DND-41 (cell line): ENCODE results near the gene C2orf80.
A peak's percentile ranks its signal among the peaks of the same experiment; 100 is the strongest.

ENCODE experiments used
- ATAC-seq: fragments of 200-7000 bp; cut with Tn5 transposase; 3 replicates; pipeline ENCODE4 v1.9.1; 2021; ENCODE audit warnings: low read depth; ENCODE audit not compliant: insufficient read depth
- DNase-seq: peaks from one replicate; pipeline ENCODE4 v3.0.0-alpha.2; 2020
- H2AFZ ChIP-seq: 2 replicates; pipeline ENCODE4 v1.6.0; 2012; ENCODE audit warnings: low read depth, low read length
- H3K27ac ChIP-seq: 2 replicates; pipeline ENCODE4 v1.5.1; 2012; ENCODE audit warnings: low read length, inconsistent platforms
- H3K27me3 ChIP-seq: fragments of 200-600 bp; sonication (generic); 2 replicates; pipeline ENCODE4 v1.6.0; 2012; ENCODE audit warnings: low read length, mild to moderate bottlenecking, inconsistent platforms; ENCODE audit not compliant: insufficient read depth, poor library complexity
- H3K36me3 ChIP-seq: 2 replicates; pipeline ENCODE4 v1.5.1; 2012; ENCODE audit warnings: low read length, inconsistent platforms; ENCODE audit not compliant: insufficient read depth
- H3K4me1 ChIP-seq: 2 replicates; pipeline ENCODE4 v1.5.1; 2012; ENCODE audit warnings: mild to moderate bottlenecking, low read length; ENCODE audit not compliant: insufficient read depth
- H3K4me2 ChIP-seq: 2 replicates; pipeline ENCODE4 v1.6.0; 2012; ENCODE audit warnings: mild to moderate bottlenecking, moderate library complexity, low read length, inconsistent platforms; ENCODE audit not compliant: insufficient read depth
- H3K4me3 ChIP-seq, 2 experiments: fragments of 200-600 bp in 1 of 2; shearing (Covaris generic) in 1 of 2; 2 replicates each; pipeline ENCODE4 v1.5.1; 2012 to 2016; ENCODE audit warnings: inconsistent platforms in 2 of 2, low read length in 2 of 2, mild to moderate bottlenecking in 2 of 2, low read depth in 1 of 2, moderate library complexity in 1 of 2
- H3K79me2 ChIP-seq: 2 replicates; pipeline ENCODE4 v1.6.0; 2012; ENCODE audit warnings: low read length, inconsistent platforms; ENCODE audit not compliant: insufficient read depth
- H3K9ac ChIP-seq: 2 replicates; pipeline ENCODE4 v1.6.0; 2012; ENCODE audit warnings: low read depth, mild to moderate bottlenecking, inconsistent platforms, low read length, moderate library complexity
- H3K9me3 ChIP-seq: 2 replicates; pipeline ENCODE4 v1.5.1; 2012; ENCODE audit warnings: low read length, moderate library complexity, mild to moderate bottlenecking, inconsistent platforms; ENCODE audit not compliant: insufficient read depth, severe bottlenecking
- H4K20me1 ChIP-seq: 2 replicates; pipeline ENCODE4 v1.6.0; 2012; ENCODE audit warnings: low read length; ENCODE audit not compliant: insufficient read depth
- CTCF ChIP-seq: IDR thresholded peaks from 2 replicates; pipeline ENCODE4 v1.5.1; 2012; ENCODE audit warnings: borderline replicate concordance, low read length, moderate library complexity, mild to moderate bottlenecking; ENCODE audit not compliant: poor library complexity, severe bottlenecking; ENCODE audit errors: extremely low read depth
- EZH2 ChIP-seq: IDR thresholded peaks from 3 replicates; pipeline ENCODE4 v1.6.1; 2012; ENCODE audit warnings: borderline replicate concordance, low read depth, mild to moderate bottlenecking, moderate library complexity, low read length, inconsistent platforms; ENCODE audit not compliant: severe bottlenecking

C2orf80 gene

DNA sequence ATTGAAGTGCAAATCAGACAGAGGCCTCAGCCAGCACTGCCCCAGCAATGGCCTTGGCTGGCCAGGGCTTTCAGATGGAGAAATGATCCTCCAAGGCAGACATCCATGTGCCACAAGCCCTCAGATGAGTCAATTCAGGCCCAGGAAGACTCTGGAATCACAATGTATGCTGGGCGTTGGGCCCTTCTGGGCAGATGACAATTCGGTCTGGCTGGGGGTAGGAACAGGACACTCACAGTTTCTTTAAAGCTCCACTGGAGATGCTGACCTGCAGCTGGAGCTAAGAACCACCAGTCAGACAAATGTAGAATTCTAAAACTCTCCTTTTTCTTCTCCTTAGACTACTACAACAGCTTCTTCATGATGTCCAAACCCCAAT lies 53.1 kb downstream of the C2orf80 start:
- H3K4me2 ChIP-seq, result no peak overlapping the region
- H3K27ac ChIP-seq, result no peak overlapping the region
- H3K9ac ChIP-seq, result no peak overlapping the region
- peaks cover 13% of the 10 kb centered on the region for H3K4me1 ChIP-seq
- H4K20me1 ChIP-seq, result no peaks in the 10 kb centered on the region
- DNase-seq (no peak), ATAC-seq (no peak)
- TF ChIP-seq EZH2 (no peak), CTCF (no peak)
- H3K4me3 ChIP-seq, result no peak overlapping the region
- H3K79me2 ChIP-seq, result no peaks in the 10 kb centered on the region
- H3K36me3 ChIP-seq, result no peaks in the 10 kb centered on the region
- H2AFZ ChIP-seq, result no peak overlapping the region
- no peaks in the 10 kb centered on the region for H3K27me3 ChIP-seq
- no peaks in the 10 kb centered on the region for H3K9me3 ChIP-seq

DNA sequence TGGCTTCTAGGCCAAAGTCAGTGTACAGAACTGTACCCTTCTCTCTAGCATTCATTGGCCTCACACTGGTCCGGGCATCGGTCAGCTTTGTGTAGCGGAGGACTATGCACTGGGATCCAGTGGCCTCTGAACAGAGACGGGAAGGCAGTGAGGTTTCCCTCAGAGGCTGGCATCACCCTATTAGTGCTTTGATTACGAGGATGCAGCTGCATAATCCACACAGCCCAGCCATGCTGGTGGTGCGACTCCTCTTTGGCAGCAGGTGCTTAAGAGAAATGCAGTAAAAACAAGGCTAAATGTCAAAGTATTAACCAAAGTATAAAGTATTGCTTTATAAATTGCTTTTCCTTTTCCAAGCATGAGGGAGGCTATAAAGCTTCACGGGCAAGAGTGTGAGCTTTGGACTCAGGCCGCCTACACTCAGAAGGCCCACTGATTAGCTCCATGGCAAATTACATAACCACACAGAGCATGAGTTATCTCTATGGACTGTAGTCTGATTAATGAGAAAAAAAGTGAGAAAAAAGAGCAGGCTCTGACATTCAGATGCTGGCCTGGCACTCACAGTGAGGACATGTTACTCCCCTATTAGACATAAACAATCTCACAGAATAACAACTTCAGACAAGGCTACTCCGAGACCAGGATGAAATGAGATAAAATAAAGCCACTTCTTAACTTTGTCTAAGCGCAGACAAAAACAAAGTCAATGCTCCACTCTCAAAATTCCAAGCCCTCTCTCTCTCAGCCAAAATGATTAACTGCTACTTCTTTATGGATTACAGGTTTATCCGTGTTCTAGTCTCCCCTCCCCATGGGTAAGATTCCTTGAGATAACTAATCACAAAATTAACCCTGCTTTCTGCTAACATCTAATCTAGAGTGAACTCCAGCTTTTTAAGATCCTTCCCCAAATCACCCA lies 53.8 kb downstream of the C2orf80 start:
- Histone ChIP-seq H4K20me1 (no peaks in the 10 kb centered on the region), H3K4me1 (peaks cover 13% of the 10 kb centered on the region), H3K79me2 (no peaks in the 10 kb centered on the region), H3K9me3 (no peaks in the 10 kb centered on the region), H3K27me3 (no peaks in the 10 kb centered on the region), H3K27ac (no peak overlapping the region), H2AFZ (no peak overlapping the region), H3K36me3 (no peaks in the 10 kb centered on the region), H3K9ac (no peak overlapping the region), H3K4me3 (no peak overlapping the region), H3K4me2 (no peak overlapping the region)
- DNase-seq (no peak), ATAC-seq (no peak)
- TF ChIP-seq CTCF, result no peak
- TF ChIP-seq EZH2, result no peak

GRCh38 chr2:208134928-208135586 lies 54.8 kb downstream of the C2orf80 start:
- no peaks in the 10 kb centered on the region for H4K20me1 ChIP-seq
- DNase-seq (peak; percentile 55), ATAC-seq (peak; percentile 95)
- no peaks in the 10 kb centered on the region for H3K9me3 ChIP-seq
- peak overlapping the region; percentile 40; the same call in 1 of the 2 replicates for H3K27ac ChIP-seq
- peak overlapping the region; percentile 65; the same call in 1 of the 2 replicates for H2AFZ ChIP-seq
- H3K4me3 ChIP-seq, result no peak overlapping the region
- H3K4me1 ChIP-seq, result peaks cover 13% of the 10 kb centered on the region
- peak overlapping the region; percentile 36; the same call in 1 of the 2 replicates for H3K4me2 ChIP-seq
- H3K27me3 ChIP-seq, result no peaks in the 10 kb centered on the region
- H3K79me2 ChIP-seq, result no peaks in the 10 kb centered on the region
- H3K9ac ChIP-seq, result no peak overlapping the region
- no peak for TF ChIP-seq CTCF
- no peak for TF ChIP-seq EZH2
- H3K36me3 ChIP-seq, result no peaks in the 10 kb centered on the region
